Endothelial cell of umbilical vein (primary cell): ENCODE measurements around the gene GLDN. TPM values are rescaled to one million over a fixed set of nuclear protein-coding genes. Genes with fewer than 3 reads are reported as not detected.

Source experiments
- BruUV-seq: library from RNA; stranded (reverse); fragments of 400-500 nt; replicated peaks from 2 replicates; lab custom pipeline; 2021; lab: Mats Ljungman, UMichigan
- CTCF ChIA-PET: fragments of 300-600, 350-600 bp; sonication (Branson Sonifier 250); formaldehyde crosslinking; loops from one replicate; lab custom pipeline; 2021; ENCODE audit warnings: antibody characterized with exemption, inconsistent platforms; lab: Charles Lee
- POLR2A ChIA-PET: fragments of 300-600, 350-600 bp; sonication (Branson Sonifier 250); formaldehyde crosslinking; loops from one replicate; lab custom pipeline; 2021; ENCODE audit warnings: antibody characterized with exemption, inconsistent platforms; lab: Charles Lee
- DNase-seq: peaks from one replicate; pipeline ENCODE4 v3.0.0-alpha.2; 2011; ENCODE audit warnings: low read depth, low spot score
- FAIRE-seq: peaks from 2 replicates; lab custom pipeline; 2011; peaks lifted over from hg19 to GRCh38; lab: Jason Lieb, UNC
- H2AFZ ChIP-seq: 2 replicates; pipeline ENCODE4 v1.6.0; 2012; ENCODE audit warnings: low read depth, low read length, control low read depth, inconsistent platforms
- H3K27ac ChIP-seq: 2 replicates; pipeline ENCODE4 v1.5.1; 2011; ENCODE audit warnings: low read depth, mild to moderate bottlenecking, control low read depth, low read length, moderate library complexity; ENCODE audit not compliant: insufficient read depth
- H3K27me3 ChIP-seq, 2 experiments: 2 replicates each; pipeline versions ENCODE4 v1.6.0 to v1.6.1; 2011; ENCODE audit warnings: low read length in 2 of 2, mixed read lengths in 1 of 2; ENCODE audit not compliant: control insufficient read depth in 2 of 2, insufficient read depth in 2 of 2
- H3K36me3 ChIP-seq, 2 experiments: 2 replicates in 1 of 2; 3 replicates in 1 of 2; pipeline ENCODE4 v1.5.1; 2011; ENCODE audit warnings: low read length in 2 of 2, mild to moderate bottlenecking in 1 of 2, moderate library complexity in 1 of 2; ENCODE audit not compliant: control insufficient read depth in 2 of 2, insufficient read depth in 2 of 2; ENCODE audit errors: extremely low read depth in 1 of 2
- H3K4me1 ChIP-seq: 3 replicates; pipeline ENCODE4 v1.5.1; 2011; ENCODE audit warnings: mild to moderate bottlenecking, low read length; ENCODE audit not compliant: control insufficient read depth, insufficient read depth; ENCODE audit errors: extremely low read depth
- H3K4me2 ChIP-seq: 2 replicates; pipeline ENCODE4 v1.6.1; 2011; ENCODE audit warnings: low read length, control low read depth, mixed read lengths; ENCODE audit not compliant: insufficient read depth
- H3K4me3 ChIP-seq, 3 experiments: fragments of 200-600 bp in 1 of 3; sonication (generic), shearing (Covaris generic) in 1 of 3; replicated peaks in 1 of 3; 2 replicates each; pipeline ENCODE4 v1.5.1; 2011 to 2016; ENCODE audit warnings: control low read depth in 3 of 3, low read length in 3 of 3, mild to moderate bottlenecking in 2 of 3, inconsistent platforms in 1 of 3, low read depth in 1 of 3, moderate library complexity in 1 of 3; ENCODE audit not compliant: insufficient read depth in 1 of 3
- H3K79me2 ChIP-seq: 2 replicates; pipeline ENCODE4 v1.6.0; 2012; ENCODE audit warnings: low read length, inconsistent platforms; ENCODE audit not compliant: control insufficient read depth, insufficient read depth
- H3K9ac ChIP-seq: replicated peaks from 2 replicates; pipeline ENCODE3; 2011; ENCODE audit warnings: low read length, control low read depth; ENCODE audit not compliant: insufficient read depth; ENCODE audit errors: extremely low read depth
- H3K9me1 ChIP-seq: replicated peaks from 3 replicates; pipeline ENCODE4 v1.6.0; 2011; ENCODE audit warnings: mild to moderate bottlenecking, low read length; ENCODE audit not compliant: control insufficient read depth, insufficient read depth; ENCODE audit errors: extremely low read depth
- H3K9me3 ChIP-seq: replicated peaks from 2 replicates; pipeline ENCODE4 v1.5.1; 2012; ENCODE audit warnings: low read length, inconsistent platforms; ENCODE audit not compliant: control insufficient read depth, insufficient read depth
- H4K20me1 ChIP-seq: replicated peaks from 2 replicates; pipeline ENCODE3; 2011; ENCODE audit warnings: mild to moderate bottlenecking, low read length; ENCODE audit not compliant: control insufficient read depth, insufficient read depth; ENCODE audit errors: extremely low read depth
- CTCF ChIP-seq, 2 donors: IDR thresholded peaks; 1 replicate in 1 of 2; 2 replicates in 1 of 2; pipeline ENCODE4 v1.5.1; 2011; ENCODE audit warnings: low read length in 2 of 2, mild to moderate bottlenecking in 2 of 2, moderate library complexity in 2 of 2, control low read depth in 1 of 2, inconsistent platforms in 1 of 2, low read depth in 1 of 2; ENCODE audit not compliant: insufficient read depth in 1 of 2; ENCODE audit errors: extremely low read depth in 1 of 2
- FOS ChIP-seq: IDR thresholded peaks from 2 replicates; pipeline ENCODE4 v1.6.1; 2011; ENCODE audit warnings: mild to moderate bottlenecking, low read length, moderate library complexity, borderline replicate concordance; ENCODE audit not compliant: insufficient read depth
- GATA2 ChIP-seq: IDR thresholded peaks from 2 replicates; pipeline ENCODE4 v1.7.0; 2011; ENCODE audit warnings: low read depth, mild to moderate bottlenecking, moderate library complexity, mixed read lengths, low read length; ENCODE audit not compliant: insufficient read length, insufficient read depth
- JUN ChIP-seq: IDR thresholded peaks from 2 replicates; pipeline ENCODE4 v1.6.1; 2011; ENCODE audit warnings: borderline replicate concordance, low read depth; ENCODE audit not compliant: insufficient read length, insufficient read depth
- dilution Hi-C: fragments of 300-500 bp; cut with MboI; formaldehyde crosslinking; loops from one replicate; pipeline ENCODE4 v1.15.0; 2019; ENCODE audit warnings: low sequenced_read_pairs; ENCODE audit not compliant: extremely low pct_ligation_motif_present
- intact Hi-C: fragments of 100-400 bp; cut with micrococcal nuclease; formaldehyde crosslinking; loops from one replicate; pipeline ENCODE4 v1.10.0; 2022
- polyA plus RNA-seq, 4 experiments: library from polyadenylated mRNA; depleted of rRNA in 3 of 4; stranded (reverse) in 3 of 4; unstranded in 1 of 4; fragments of >200 nt; gene quantifications; 2 replicates each; pipeline versions ENCODE4 v1.2.1 to v1.2.3, GENCODE V29; 2011 to 2012; ENCODE audit warnings: missing spikeins in 1 of 4
- total RNA-seq: library from RNA; stranded (reverse); gene quantifications from 2 replicates; pipeline ENCODE4 v1.2.3, GENCODE V29; 2021

The GLDN gene
- total and polyA plus RNA-seq, 2 donors (not counting 3 experiments of a cell fraction or from before 2014, with no cell fraction given), result not detected

- Histone ChIP-seq H3K9me1 (no peaks in the 10 kb centered on the region), H4K20me1 (no peaks in the 10 kb centered on the region), H3K4me3 (no peak overlapping the region), H3K9ac (no peak overlapping the region), H3K4me2 (no peak overlapping the region), H3K9me3 (no peaks in the 10 kb centered on the region), H2AFZ (no peak overlapping the region), H3K79me2 (no peaks in the 10 kb centered on the region), H3K4me1 (no peaks in the 10 kb centered on the region), H3K27ac (no peak overlapping the region), H3K36me3 (no peaks in the 10 kb centered on the region), H3K27me3 (peaks cover 62 to 69% of the 10 kb centered on the region in 2 experiments)
- dilution Hi-C loops, result no loop called here
- intact Hi-C loops, result no loop called here
- no TSS peak for BruUV-seq
- FAIRE-seq (no peak), DNase-seq (no peak)
- CTCF ChIA-PET, result interaction anchor here (1.5 to 2.1 kb wide), 3 partner anchors 8 to 90 kb away, joined by 3 to 4 read pairs (median 4); no protein-coding TSS in a partner anchor
- TF ChIP-seq FOS (no peak), GATA2 (no peak)
- POLR2A ChIA-PET, result no interaction called here
Measured at GRCh38 chr15:51371266-51371665, 29.8 kb downstream of the GLDN start.

- Histone ChIP-seq H3K4me2 (no peak overlapping the region), H3K9me3 (no peaks in the 10 kb centered on the region), H3K79me2 (no peaks in the 10 kb centered on the region), H3K9ac (no peak overlapping the region), H3K9me1 (no peaks in the 10 kb centered on the region), H3K4me3 (no peak overlapping the region), H3K36me3 (no peaks in the 10 kb centered on the region), H3K27me3 (peaks cover 51 to 59% of the 10 kb centered on the region in 2 experiments), H3K27ac (no peak overlapping the region), H3K4me1 (no peaks in the 10 kb centered on the region), H4K20me1 (no peaks in the 10 kb centered on the region), H2AFZ (no peak overlapping the region)
- FAIRE-seq (no peak), DNase-seq (no peak)
- dilution Hi-C loops, result no loop called here
- intact Hi-C loops, result no loop called here
- BruUV-seq, result no TSS peak
- ChIA-PET POLR2A (interaction anchor here (0.7 kb wide), 1 partner anchor 66 kb away, joined by 4 read pairs; no protein-coding TSS in a partner anchor), CTCF (interaction anchor here (0.7 to 10.1 kb wide), 5 partner anchors 9 to 307 kb away, joined by 3 to 207 read pairs (median 6); no protein-coding TSS in a partner anchor)
- TF ChIP-seq CTCF (IDR thresholded peaks at IDR 0.05; ENCODE audit: extremely low read depth in 1 of 2, insufficient read depth in 1 of 2, low read depth in 1 of 2, low read length in 2 of 2) (no peak), JUN (no peak)
Measured at GRCh38 chr15:51374131-51374530, 32.7 kb downstream of the GLDN start.
